H1 (cell line): ENCODE measurements around the gene MYOCOS.

Experiments
- POLR2AphosphoS5 ChIP-seq: IDR thresholded peaks from 2 replicates; pipeline ENCODE4 v1.6.1; 2011; ENCODE audit warnings: low read depth, low read length
- SRF ChIP-seq: IDR thresholded peaks from 2 replicates; pipeline ENCODE4 v1.6.1; 2011; ENCODE audit warnings: mild to moderate bottlenecking, low read depth, low read length, moderate library complexity
- TF ChIP-seq, protein P1 (sequence below): IDR thresholded peaks from 2 replicates; pipeline ENCODE4 v1.6.1; 2012; ENCODE audit warnings: low read length, inconsistent platforms

DNA sequence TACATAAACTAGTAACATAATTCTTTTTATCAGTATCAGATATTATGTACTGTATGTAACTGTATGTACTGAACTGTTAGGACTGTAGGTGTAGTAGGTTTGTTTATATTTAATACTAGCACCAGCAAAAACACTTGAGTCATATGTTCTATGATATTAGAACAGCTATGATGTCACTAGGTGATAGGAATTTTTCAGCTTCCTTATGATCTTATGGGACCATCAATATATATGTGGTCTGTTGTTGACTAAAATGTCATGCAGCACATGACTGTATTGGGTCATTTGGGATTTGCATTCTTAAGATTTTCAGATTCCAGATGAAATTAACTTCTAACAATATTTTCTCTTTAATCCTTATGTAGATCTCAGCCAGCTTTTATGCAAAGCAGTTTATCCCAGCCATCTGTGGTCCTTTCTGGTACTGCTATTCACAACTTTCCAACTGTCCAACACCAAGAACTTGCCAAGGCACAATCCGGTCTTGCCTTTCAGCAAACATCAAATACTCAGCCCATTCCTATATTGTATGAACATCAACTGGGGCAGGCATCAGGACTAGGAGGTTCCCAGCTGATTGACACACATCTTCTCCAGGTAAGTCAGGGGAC is 38.3 kb upstream of the MYOCOS start:
- TF ChIP-seq, protein P1, sequence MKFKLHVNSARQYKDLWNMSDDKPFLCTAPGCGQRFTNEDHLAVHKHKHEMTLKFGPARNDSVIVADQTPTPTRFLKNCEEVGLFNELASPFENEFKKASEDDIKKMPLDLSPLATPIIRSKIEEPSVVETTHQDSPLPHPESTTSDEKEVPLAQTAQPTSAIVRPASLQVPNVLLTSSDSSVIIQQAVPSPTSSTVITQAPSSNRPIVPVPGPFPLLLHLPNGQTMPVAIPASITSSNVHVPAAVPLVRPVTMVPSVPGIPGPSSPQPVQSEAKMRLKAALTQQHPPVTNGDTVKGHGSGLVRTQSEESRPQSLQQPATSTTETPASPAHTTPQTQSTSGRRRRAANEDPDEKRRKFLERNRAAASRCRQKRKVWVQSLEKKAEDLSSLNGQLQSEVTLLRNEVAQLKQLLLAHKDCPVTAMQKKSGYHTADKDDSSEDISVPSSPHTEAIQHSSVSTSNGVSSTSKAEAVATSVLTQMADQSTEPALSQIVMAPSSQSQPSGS: no peak
- TF ChIP-seq SRF (no peak), POLR2AphosphoS5 (no peak)
